ENCODE results near the gene MAN1A2. TPM values are rescaled to one million over a fixed set of nuclear protein-coding genes. Genes with fewer than 3 reads are reported as not detected.

The MAN1A2 gene
- total RNA-seq (2013): 31.4 TPM
- polyA plus RNA-seq (10 to 100 TPM in 1 of 3 donors, 1 to 10 TPM in 2; 4.0 to 10.5 (median 7.2) TPM), polyA minus RNA-seq (13.4 and 17.6 TPM in 2 replicates), total RNA-seq (49.7 to 157 (median 111) reads per million in 11 experiments)

DNA sequence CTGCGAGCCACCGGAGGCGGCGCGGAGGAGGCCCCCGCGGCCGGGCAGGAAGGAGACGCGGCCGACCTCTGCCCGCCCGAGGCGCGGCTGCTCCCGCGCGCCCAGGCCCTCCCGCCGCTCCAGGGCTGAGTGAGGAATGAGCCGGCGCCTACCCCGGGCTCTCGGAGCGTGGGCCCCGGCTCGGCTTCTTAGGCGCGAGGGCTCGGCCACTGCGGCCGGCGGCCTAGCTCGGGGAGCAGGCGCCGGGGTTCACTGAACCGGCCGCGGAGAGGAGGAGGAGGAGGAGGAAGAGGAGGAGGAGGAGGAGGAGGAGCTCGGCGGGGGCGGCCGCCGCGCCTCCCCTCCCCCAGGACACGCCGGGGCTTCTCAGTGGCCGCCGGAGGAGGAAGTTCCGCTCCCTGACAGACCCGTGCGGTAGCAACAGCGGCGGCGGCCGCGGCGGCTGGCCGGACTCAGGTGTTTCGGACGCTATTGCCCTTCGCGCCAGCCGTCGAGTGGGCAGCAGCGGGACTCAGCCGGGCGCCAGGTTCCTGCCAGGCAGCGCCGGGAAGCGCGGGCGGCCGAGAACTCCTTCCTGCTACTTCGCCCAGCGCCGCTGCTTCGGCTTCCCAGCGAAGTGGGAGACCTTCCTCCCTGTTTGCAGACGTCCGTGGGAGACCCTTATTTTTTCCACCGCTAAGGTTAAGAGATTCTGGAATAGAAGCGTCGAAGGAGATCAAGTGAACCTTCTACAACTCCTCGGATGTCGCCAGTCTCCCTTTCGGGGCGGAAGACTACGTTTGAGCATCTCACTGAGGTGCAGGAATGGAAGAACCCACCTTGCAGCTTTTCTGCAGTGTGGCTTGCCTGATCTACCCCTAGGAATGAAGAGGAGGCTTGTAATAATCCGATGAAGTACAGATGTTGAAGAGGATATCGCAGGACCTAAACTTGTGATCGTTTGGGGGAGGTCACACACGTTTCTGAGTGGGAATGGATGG is at the start of gene MAN1A2:
MAN1A2 (plus strand) TSS at position 404 of the 980 bp plus-strand sequence. CDS start 735 bp downstream, outside the sequence.
- peaks cover 0 to 3% (median 0%) of the 10 kb centered on the region in 7 donors for H3K9me3 Mint-ChIP-seq
- Histone ChIP-seq H3K36me3 (replicated peaks in 1 of 2; ENCODE audit: control insufficient read depth in 1 of 2, insufficient read depth in 2 of 2, low read length in 2 of 2) (no peaks in the 10 kb centered on the region), H3K27me3 (ENCODE audit: control insufficient read depth in 2 of 2, insufficient read depth in 2 of 2, low read length in 2 of 2) (no peaks in the 10 kb centered on the region), H3K4me1 (ENCODE audit: control insufficient read depth in 1 of 2, insufficient read depth in 2 of 2, low read length in 2 of 2) (peaks cover 33 to 44% of the 10 kb centered on the region in 2 donors), H3K9ac (ENCODE audit: insufficient read depth, low read length, poor library complexity, severe bottlenecking) (peak within 1 kb of the TSS; percentile 89), H3K27ac (ENCODE audit: low read depth in 1 of 2, low read length in 2 of 2) (peak within 1 kb of the TSS; percentile 90 to 91), H4K20me1 (ENCODE audit: insufficient read depth, low read length) (peaks cover 12% of the 10 kb centered on the region), H3K79me2 (ENCODE audit: insufficient read depth, low read length) (peaks cover 61% of the 10 kb centered on the region), H2AFZ (ENCODE audit: insufficient read depth, low read depth, low read length, poor library complexity, severe bottlenecking) (peak within 1 kb of the TSS; percentile 92), H3K4me3 (replicated peaks in 1 of 3; ENCODE audit: low read depth in 2 of 3, low read length in 3 of 3) (peak within 1 kb of the TSS; percentile 79 to 90 (median 84)), H3K4me2 (replicated peaks; ENCODE audit: extremely low read depth, low read length, poor library complexity, severe bottlenecking) (peak within 1 kb of the TSS; percentile 79), H3K9me3 (replicated peaks in 1 of 2; ENCODE audit: control insufficient read depth in 1 of 2, insufficient read depth in 1 of 2, low read length in 2 of 2) (no peaks in the 10 kb centered on the region)
- H3K4me1 Mint-ChIP-seq: peaks cover 53% of the 10 kb centered on the region
- DNase-seq: peak; percentile 69 to 82 (median 78)
- intact Hi-C loops (cut with micrococcal nuclease): loop anchor here in 1 of 2 donors (5.0 kb wide), 1 partner anchor 245 kb away; the partner anchor contains the start of gene TRIM45
- under 1% methylated on average over 54 of the region's 93 CpGs for WGBS (ENCODE audit: insufficient coverage)
- no peaks in the 10 kb centered on the region for H3K36me3 Mint-ChIP-seq
- H3K4me3 Mint-ChIP-seq: peak within 1 kb of the TSS; percentile 96 to 98
- H3K27ac Mint-ChIP-seq: peak within 1 kb of the TSS; percentile 89 to 97 (median 93)
- no peak for TF ChIP-seq CTCF (IDR thresholded peaks at IDR 0.05)
- peaks cover 0 to 4% (median 0%) of the 10 kb centered on the region in 3 donors for H3K27me3 Mint-ChIP-seq (ENCODE audit: low read depth in 3 of 3)

GRCh38 chr1:117318011-117318410 is 49.2 kb upstream of the MAN1A2 start:
- H3K9me3 ChIP-seq (replicated peaks in 1 of 2; ENCODE audit: control insufficient read depth in 1 of 2, insufficient read depth in 1 of 2, low read length in 2 of 2): no peaks in the 10 kb centered on the region
- no peak for DNase-seq
- no peak overlapping the region for H3K4me3 Mint-ChIP-seq
- no peak overlapping the region for H3K27ac ChIP-seq (ENCODE audit: low read depth in 1 of 2, low read length in 2 of 2)
- H3K4me1 Mint-ChIP-seq: no peaks in the 10 kb centered on the region
- no peaks in the 10 kb centered on the region for H3K27me3 ChIP-seq (ENCODE audit: control insufficient read depth in 2 of 2, insufficient read depth in 2 of 2, low read length in 2 of 2)
- no CpG with 5 or more reads among the region's 1 CpG for WGBS (ENCODE audit: insufficient coverage)
- no peak overlapping the region for H3K27ac Mint-ChIP-seq
- H3K4me2 ChIP-seq (replicated peaks; ENCODE audit: extremely low read depth, low read length, poor library complexity, severe bottlenecking): no peak overlapping the region
- H3K36me3 ChIP-seq (replicated peaks in 1 of 2; ENCODE audit: control insufficient read depth in 1 of 2, insufficient read depth in 2 of 2, low read length in 2 of 2): no peaks in the 10 kb centered on the region
- H3K4me3 ChIP-seq (replicated peaks in 1 of 3; ENCODE audit: low read depth in 2 of 3, low read length in 3 of 3): no peak overlapping the region
- H3K9me3 Mint-ChIP-seq: peaks cover 0 to 5% (median 0%) of the 10 kb centered on the region in 7 donors
- no peaks in the 10 kb centered on the region for H4K20me1 ChIP-seq (ENCODE audit: insufficient read depth, low read length)
- no peaks in the 10 kb centered on the region for H3K36me3 Mint-ChIP-seq
- H3K27me3 Mint-ChIP-seq (ENCODE audit: low read depth in 3 of 3): peaks cover 0 to 8% (median 2%) of the 10 kb centered on the region in 3 donors
- no peak overlapping the region for H3K9ac ChIP-seq (ENCODE audit: insufficient read depth, low read length, poor library complexity, severe bottlenecking)
- intact Hi-C loops (cut with micrococcal nuclease): no loop called here
- H2AFZ ChIP-seq (ENCODE audit: insufficient read depth, low read depth, low read length, poor library complexity, severe bottlenecking): no peak overlapping the region
- no peaks in the 10 kb centered on the region for H3K4me1 ChIP-seq (ENCODE audit: control insufficient read depth in 1 of 2, insufficient read depth in 2 of 2, low read length in 2 of 2)
- no peaks in the 10 kb centered on the region for H3K79me2 ChIP-seq (ENCODE audit: insufficient read depth, low read length)
- TF ChIP-seq CTCF (IDR thresholded peaks at IDR 0.05): no peak
